Measurements from ENCODE around the gene TMPRSS12.
"Not testable (repeated sequence)": the region's sequence is repeated elsewhere in the genome, so short reads cannot be mapped to it uniquely, and the experiment has no call there.

The TMPRSS12 gene, protein sequence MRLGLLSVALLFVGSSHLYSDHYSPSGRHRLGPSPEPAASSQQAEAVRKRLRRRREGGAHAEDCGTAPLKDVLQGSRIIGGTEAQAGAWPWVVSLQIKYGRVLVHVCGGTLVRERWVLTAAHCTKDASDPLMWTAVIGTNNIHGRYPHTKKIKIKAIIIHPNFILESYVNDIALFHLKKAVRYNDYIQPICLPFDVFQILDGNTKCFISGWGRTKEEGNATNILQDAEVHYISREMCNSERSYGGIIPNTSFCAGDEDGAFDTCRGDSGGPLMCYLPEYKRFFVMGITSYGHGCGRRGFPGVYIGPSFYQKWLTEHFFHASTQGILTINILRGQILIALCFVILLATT

DNA sequence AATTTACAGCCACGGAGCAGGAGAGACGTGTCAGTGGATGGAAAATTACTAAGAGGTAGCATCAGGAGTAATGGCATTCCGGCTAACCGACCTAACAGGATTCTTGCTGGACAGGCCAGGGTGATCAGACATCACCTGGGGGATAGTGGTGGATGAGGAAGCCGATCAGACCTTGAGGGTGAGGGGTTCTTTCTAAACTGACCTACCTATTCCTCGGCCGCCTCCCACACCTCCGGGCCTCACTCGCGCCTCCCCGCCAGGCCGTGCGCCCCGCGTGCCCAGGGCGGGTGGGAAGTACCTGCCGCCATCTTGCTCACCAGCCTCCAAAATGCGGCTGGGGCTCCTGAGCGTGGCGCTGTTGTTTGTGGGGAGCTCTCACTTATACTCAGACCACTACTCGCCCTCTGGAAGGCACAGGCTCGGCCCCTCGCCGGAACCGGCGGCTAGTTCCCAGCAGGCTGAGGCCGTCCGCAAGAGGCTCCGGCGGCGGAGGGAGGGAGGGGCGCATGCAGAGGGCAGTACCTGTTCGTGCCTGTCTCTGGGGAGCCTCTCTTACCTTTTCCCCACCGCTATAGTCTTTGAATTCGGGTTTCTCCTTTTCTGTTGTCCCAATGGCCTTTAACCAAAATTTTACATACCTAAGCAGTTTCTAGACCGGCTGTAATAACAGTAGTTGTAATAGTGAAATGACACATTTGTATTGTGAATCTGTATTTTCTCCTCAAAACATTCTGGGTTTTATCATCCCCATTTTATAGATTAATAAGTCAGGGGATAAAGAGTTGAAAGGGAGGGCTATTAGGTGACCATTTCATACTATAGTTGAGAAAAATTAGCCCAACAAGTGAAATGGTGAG is at the start of gene TMPRSS12:
Gene TMPRSS12, plus strand, starts transcription at position 290 of the 857 bp plus-strand sequence. Its CDS starts 39 bp downstream, at position 329.
- no peak for DNase-seq

DNA sequence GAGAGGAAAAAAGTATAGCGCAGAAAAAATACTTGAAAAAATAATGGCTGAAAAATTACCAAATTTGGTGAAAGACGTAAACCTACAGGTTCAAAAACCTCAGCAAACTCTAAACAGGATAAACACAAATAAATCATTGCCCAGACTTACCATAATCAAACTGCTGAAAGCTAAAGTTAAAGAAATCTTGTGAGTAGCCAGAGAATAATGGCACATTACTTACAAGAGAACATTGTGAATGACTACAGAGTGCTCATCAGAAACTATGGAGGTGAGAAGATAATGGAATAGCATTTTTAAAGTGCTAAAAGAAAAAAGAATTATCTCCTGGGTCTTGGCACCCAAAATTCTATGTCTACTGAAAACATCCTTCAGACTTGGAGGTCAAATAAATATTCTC is 42.8 kb upstream of the TMPRSS12 start:
- DNase-seq: no peak

DNA sequence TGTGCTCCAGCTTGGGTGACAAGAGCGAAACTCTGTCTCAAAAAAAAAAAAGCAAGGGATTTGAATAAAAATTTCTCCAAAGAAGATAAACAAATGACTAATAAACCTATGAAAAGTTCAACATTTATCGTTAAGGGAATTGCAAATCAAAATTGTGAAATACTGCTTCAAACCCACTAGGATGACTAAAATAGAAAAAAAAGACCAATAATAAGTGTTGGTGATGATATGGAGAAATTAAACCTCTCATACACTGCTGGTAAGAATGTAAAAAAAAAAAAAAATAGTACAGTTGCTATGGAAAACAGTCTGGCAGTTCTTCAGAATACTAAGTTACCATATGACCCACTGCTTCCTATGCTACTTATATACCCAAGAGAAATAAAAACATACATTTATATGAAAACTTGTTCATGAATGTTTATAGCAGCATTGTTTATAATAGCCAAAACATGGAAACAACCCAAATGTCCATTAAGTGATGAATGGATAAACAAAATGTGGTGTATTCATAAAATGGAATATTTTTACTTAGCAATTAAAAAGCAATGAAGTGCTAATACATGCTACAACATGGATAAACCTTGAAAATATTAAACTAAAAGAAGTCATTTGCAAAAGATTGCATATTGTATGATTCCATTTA is 39.4 kb upstream of the TMPRSS12 start:
- no peak for DNase-seq

DNA sequence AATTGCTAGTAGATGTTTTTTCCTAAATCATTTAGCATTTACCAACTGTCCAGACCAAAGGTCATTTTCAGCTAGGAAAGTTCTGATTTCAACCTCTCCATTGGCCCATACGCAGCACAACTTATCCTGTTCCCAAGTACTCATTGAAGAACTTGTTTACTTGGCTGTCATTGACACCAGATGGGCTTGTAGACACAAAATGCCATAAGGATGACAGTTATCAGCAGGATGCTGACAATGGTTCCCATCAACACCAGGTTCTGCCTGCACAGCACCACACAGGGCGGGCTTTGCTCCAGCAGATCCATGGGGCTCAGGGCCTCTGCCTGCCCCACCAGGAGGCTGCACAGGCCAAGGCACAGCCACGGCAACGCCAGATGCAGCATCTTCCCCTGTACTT is 36.5 kb upstream of the TMPRSS12 start:
- no peak for DNase-seq

DNA sequence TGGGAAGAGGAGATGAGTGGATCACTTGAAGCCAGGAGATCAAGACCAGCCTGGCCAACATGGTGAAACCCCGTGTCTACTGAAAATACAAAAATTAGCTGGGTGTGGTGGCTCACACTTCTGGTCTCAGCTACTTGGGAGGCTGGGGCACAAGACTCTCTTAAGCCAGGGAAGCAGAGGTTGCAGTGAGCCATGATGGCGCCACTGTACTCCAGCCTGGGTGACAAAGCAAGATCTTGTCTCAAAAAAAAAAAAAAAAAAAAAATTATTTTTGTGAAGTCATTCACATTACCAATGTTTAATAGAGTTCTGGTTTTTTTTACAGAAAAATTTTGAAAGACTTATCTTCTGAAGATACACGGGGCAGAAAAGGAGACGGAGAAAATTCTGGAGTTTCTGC is 33.6 kb upstream of the TMPRSS12 start:
- DNase-seq: not testable (repeated sequence)

DNA sequence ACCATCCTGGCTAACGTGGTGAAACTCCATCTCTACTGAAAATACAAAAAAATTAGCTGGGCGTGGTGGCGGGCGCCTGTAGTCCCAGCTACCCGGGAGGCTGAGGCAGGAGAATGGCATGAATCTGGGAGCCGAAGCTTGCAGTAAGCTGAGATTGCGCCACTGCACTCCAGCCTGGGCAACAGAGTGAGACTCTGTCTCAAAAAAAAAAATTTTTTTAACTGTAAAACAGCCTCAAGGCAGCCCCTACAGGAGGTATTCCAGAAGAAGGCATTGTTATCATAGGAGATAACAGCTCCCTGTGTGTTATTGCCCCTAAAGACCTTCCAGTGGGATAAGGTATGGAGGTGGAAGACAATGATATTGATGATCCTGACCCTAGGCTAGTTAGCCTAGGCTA is 27.8 kb upstream of the TMPRSS12 start:
- DNase-seq: not testable (repeated sequence)

DNA sequence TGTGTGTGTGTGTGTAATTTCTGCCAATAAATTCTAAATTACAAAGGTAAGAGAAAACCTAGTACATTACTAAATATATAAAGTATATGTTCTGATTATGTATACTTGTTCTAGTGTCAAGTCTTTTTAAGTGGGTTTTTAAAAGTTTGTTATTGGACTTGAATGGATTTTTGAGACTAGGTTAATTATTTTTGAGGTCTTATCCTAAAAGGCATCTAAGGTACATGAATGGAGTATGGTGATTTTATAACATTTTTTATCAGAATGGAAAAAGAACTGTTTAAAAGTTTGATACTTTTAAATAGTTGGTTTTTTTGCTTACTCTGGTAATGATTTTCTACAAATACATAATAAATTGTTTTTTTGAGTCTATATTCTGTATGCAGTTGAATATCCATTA is 22.5 kb upstream of the TMPRSS12 start:
- DNase-seq: no peak

DNA sequence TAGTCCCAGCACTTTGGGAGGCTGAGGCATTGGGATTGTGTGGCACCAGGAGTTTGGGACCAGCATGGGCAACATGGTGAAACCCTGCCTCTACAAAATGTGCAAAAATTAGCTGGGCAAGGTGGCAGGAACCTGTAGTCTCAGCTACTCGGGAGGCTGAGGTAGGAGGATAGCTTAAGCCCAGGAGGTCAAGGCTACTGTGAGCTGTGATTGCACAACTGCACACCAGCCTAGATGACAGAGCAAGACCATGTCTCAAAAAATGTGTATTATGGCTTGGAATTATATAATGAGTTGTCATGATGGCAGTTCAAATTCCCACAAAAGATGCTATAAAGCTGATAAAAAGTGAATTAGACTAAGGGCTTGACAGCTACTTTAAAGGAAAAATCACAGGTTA is 20.6 kb upstream of the TMPRSS12 start:
- DNase-seq: no peak

DNA sequence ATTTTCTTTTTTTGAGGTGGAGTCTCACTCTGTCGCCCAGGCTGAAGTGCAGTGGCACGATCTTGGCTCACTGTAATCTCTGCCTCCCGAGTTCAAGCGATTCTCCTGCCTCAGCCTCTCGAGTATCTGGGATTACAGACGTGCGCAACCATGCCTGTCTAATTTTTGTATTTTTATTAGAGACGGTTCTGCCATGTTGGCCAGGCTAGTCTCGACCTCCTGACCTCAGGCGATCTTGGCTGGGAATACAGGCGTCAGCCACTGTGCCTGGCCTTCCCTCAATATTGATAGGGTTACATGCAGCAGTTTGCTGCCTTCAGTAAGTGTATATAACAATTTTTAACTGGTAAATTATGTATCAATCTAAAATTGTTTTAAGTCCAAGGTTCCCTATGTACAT is 19.0 kb upstream of the TMPRSS12 start:
- DNase-seq: not testable (repeated sequence)

DNA sequence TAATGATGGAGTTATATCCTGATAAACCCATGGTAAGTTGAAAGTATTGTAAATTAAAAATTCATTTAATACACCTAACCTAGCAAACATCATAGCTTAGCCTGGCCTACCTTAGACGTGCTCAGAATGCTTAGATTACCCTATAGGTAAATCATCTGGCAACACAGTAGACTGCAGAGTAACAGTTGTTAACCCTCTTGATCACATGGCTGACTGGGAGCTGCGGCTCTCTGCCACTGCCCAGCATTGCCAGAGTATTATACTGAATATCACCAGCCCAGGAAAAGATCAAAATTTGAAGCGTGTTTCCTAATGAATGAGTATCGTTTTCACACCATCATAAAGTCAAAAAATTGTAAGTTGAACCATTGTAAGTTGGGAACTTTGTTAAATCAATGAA is 17.8 kb upstream of the TMPRSS12 start:
- DNase-seq: no peak

DNA sequence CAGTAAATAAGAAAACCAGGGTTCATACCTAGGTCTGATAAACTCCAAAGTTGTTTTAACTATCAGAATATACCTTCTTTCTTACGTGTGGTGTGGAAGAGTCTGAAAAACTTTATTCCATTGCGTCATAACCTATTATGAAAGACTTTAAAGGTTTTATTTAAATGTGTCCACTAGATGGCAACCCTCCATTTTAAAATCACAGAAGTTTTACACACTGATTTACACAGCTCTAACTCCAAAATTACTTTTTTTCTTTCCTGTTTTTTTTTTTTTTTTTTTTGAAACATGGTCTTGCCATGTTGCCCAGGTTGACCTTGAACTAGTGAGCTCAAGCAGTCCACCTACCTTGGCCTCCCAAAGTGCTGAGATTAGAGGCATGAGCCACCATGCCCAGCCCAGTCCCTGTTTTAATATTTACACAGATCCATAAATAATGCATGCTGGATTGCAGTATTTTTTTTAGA is 17.3 kb upstream of the TMPRSS12 start:
- no peak for DNase-seq

DNA sequence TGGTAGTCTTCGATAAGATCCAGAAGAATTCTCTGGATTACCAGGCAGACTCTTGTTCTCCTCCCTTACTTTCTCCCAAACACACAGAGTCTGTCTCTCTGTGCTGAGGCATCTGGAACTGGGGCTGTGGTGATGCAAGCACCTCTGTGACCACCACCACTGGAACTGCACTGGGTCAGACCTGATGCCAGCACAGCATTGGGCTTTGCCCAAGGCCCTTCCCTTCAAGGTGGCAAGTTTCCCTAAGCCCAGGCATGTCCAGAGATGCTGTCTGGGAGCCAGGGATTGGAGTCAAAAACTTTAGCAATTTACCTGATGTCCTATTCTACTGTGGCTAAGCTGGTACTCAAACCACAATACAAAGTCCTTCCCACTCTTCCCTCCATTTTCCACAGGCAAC is 14.6 kb upstream of the TMPRSS12 start:
- no peak for DNase-seq

DNA sequence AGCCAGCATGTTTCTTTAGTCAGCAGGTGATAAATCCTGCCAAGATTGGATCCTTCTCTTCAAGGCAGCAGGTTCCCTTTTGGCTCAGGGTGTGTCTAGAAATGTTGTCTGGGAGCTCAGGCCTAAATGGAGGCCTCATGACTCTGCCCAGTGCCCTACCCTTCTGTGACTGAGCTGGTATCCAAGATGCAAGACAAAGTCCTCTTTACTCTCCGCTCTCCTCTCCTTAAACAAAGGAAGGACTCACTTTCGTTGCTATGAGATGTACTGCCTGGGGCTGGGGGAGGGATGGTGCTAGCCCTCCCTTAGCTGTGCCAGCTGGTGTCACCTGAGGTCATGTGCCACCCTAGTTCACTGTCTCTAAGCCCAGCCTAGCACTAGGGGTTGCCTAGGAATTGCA is 13.8 kb upstream of the TMPRSS12 start:
- no peak for DNase-seq

DNA sequence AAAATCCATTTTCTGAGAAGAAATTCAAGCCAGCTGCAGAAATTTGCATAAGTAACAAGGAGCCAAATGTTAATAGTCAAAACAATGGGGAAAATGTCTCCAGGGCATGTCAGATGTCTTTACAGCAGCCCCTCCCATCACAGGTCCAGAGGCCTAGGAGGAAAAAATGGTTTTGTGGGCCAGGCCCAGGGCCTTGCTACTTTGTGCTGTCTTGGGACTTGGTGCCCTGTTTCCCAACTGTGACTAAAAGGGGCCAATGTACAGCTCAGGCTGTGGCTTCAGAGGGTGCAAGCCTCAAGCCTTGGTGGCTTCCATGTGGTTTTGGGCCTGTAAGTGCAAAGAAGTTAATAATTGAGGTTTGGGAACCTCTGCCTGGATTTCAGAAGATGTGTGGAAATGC is 8.9 kb upstream of the TMPRSS12 start:
- not testable (repeated sequence) for DNase-seq

DNA sequence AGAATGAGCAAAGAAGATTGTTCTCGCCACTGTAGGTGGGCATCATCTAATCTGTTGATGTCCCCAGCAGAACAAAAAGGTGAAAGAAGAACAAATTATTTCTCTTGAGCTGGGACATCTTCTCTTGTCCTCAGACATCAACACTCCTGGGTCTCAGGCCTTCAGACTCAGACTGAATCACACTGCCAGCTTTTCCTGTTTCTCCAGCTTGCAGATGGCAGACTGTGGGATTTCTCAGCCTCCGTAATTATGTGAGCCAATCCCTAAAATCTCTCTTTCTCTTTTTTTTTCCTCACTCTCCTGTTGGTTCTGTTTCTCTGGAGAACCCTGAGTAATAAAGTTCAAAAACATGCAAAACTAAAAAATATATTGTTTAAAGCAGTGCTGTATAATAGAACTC is 3.7 kb upstream of the TMPRSS12 start:
- no peak for DNase-seq

DNA sequence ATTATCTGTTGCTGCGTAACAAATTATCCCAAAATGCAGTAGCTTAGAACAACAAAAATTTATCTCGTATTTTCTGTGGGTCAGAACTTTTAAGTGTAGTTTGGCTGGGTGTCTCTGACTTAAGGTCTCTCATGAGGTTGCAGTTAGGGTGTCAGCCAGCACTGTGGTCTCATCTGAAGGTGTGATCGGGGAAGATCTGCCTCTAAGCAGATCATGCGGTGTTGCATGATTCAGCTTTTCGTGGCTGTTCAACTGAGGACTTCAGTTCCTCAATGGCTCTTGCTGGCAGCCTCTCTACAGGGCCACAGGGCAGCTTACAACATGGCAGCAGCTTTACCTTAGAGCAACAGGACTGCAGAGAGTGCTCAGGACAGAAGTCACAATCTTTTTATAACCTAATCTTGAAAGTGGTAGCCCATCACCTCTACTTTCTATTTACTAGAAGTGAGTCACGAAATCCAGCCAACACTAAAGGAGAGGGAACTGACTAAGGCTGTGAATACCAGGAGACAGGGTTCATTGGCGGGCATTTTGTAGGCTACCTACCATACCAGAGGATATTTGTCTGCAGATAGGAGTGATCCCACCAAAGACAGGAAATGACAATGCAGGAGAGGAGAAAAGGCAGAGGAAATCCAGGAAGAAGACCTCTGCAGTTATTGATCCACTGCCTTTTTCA is 1.8 kb upstream of the TMPRSS12 start:
- no peak for DNase-seq

DNA sequence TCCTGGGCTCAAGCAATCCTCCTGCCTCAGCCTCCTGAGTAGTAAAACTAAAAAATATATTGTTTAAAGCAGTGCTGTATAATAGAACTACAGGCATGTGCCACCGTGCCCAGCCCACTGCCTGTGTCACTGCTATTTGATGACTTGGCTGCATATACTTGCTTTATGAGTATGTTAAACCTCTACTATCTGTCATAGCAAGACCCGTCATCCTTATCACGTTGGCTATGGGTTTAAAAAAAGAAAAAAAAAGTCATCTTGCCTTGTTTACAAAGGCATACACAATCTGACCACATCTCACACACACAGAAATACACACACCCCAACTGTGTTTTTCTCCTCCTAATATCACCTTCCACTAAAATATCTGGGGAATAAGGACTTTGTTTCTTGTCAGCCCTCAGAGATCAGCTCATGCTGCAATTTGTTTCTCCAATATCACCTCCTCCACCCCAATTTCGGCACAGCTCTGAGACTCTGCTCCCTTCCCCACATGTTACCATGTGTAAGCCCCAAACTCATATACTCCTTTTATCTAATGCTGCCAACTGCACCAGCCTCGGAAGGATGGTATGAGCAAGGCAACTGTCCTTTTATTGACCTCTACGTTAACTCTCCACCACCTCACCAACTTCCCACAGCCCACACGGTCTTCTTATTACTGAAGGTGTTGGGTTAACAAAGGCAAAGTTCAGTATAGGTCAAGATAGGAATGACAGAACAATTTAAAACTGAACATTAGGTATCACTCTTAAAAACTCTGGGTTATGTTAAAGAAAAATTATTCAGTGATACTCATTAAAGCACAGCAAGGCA is 802 bp upstream of the TMPRSS12 start:
- no peak for DNase-seq

DNA sequence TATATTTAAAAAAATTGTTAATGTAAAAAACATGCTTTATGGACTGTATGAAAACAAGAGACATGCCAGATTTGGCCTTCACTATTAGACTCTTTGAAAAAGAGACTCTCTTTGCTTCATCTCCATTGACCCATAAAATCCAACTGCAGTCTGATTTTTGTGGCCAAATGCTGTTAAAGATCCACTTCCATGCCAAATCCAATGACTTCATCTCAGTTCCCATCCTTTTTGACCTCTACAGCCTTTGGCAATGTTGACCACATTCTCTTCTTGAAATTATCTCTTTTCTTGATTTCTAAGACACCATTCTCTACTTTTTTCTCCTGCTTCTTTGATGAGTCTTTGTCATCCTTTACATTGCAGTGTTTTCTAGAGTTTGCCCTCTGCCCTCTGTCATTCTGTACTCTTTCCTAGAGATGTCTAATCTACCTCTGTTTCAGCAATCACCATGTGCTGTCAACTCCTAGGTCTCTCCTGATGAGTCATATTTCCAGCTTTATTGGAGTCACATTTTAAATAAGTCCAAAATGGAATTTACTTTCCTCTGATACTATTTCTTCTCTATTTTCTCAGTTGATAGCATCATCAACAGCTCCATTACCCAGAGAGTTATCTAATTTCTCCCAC is 2.4 kb downstream of the TMPRSS12 start:
- no peak for DNase-seq

DNA sequence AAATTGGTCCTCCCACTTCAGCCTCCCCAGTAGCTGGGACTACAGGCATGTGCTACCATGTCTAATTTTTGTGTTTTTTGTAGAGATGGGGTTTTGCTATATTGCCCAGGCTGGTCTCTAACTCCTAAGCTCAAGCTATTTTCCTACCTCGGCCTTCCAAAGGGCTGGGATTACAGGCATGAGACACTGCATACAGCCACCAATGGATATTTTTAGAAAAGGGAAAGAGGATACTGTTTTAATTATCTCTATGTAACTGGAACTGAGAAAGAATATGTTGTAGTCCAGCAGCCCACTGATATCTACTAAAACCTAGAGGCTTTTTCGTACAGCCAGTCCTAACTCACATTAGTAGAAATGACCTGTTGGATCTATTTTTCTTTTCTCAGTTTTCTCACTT is 6.2 kb downstream of the TMPRSS12 start:
- no peak for DNase-seq

DNA sequence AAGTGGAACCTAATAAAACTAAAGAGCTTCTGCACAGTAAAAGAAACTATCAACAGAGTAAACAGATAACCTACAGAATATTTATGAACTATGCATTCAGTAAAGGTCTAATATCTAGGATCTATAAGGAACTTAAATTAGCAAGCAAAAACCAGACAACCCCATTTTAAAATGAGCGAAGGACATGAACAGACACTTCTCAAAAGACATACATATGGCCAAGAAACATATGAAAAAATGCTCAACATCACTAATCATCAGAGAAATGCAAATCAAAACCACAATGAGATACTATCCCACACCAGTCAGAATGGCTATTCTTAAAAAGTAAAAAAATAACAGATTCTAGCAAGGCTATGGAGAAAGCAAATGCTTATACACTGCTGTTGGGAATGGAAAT is 12.5 kb downstream of the TMPRSS12 start:
- DNase-seq: not testable (repeated sequence)

DNA sequence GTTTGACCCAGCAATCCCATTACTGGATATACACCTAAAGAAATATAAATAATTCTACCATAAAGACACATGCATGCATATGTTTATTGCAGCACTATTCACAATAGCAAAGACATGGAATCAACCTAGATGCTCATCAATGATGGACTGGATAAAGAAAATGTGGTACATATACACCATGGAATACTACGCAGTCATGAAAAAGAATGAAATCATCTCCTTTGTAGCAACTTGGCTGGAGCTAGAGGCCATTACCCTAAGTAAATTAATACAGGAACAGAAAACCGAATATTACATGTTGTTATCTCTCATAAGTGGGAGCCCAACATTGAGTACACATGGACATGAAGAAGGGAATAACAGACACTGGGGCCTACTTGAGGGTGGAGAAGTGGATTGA is 13.0 kb downstream of the TMPRSS12 start:
- not testable (repeated sequence) for DNase-seq
